ENCODE data around the gene ZNF641.
"Not testable (repeated sequence)": the region's sequence is repeated elsewhere in the genome, so short reads cannot be mapped to it uniquely, and the experiment has no call there.

Gene ZNF641

GRCh38 chr12:48334808-48335207, 15.9 kb downstream of the ZNF641 start:
- no peak for DNase-seq (ENCODE audit: low read depth)

DNA sequence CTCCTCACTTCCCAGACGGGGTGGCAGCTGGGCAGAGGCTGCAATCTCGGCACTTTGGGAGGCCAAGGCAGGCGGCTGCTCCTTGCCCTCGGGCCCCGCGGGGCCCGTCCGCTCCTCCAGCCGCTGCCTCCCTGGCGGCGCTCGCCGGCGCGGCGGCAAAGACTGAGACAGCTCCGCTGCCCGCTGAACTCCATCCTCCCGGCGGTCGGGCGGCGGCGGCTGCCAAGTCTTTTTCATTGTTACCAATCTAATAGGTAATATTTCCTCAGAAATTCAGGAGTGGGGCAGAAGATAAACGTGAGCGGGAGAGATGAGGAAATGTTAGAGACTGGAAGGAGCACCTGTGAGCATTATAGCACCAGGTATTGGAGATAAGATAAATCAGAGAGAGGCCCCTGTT, 17.0 kb downstream of the ZNF641 start:
- DNase-seq (ENCODE audit: low read depth), result not testable (repeated sequence)

DNA sequence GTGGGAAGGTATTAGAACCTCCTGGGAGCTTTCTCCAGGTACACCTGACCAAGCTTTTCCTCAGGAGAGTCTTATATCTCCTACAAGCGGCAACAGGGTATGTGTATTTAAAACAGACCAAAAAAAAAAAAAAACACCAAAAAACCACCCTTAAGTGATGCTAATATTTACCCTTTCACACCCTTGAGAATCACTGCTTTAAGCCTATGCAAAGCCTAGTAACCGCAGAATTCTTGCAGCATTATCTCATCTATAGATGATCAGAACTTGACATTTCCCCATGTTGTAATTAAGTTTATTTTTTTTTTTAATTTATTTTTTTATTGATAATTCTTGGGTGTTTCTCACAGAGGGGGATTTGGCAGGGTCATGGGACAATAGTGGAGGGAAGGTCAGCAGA, 19.3 kb downstream of the ZNF641 start:
- no peak for DNase-seq (ENCODE audit: low read depth)

- no peak for DNase-seq (ENCODE audit: low read depth)
Measured at GRCh38 chr12:48329199-48329939, 21.4 kb downstream of the ZNF641 start.

- no peak for DNase-seq (ENCODE audit: low read depth)
Measured at GRCh38 chr12:48316491-48316890, 34.2 kb downstream of the ZNF641 start.

- DNase-seq (ENCODE audit: low read depth), result no peak
Measured at GRCh38 chr12:48311313-48311712, 39.4 kb downstream of the ZNF641 start.

- no peak for DNase-seq (ENCODE audit: low read depth)
Measured at GRCh38 chr12:48307269-48307668, 43.5 kb downstream of the ZNF641 start.

GRCh38 chr12:48305190-48305589, 45.5 kb downstream of the ZNF641 start:
- DNase-seq (ENCODE audit: low read depth), result no peak

- DNase-seq (ENCODE audit: low read depth), result no peak
Measured at GRCh38 chr12:48302161-48302911, 48.4 kb downstream of the ZNF641 start.

GRCh38 chr12:48300774-48301173, 49.9 kb downstream of the ZNF641 start:
- no peak for DNase-seq (ENCODE audit: low read depth)

DNA sequence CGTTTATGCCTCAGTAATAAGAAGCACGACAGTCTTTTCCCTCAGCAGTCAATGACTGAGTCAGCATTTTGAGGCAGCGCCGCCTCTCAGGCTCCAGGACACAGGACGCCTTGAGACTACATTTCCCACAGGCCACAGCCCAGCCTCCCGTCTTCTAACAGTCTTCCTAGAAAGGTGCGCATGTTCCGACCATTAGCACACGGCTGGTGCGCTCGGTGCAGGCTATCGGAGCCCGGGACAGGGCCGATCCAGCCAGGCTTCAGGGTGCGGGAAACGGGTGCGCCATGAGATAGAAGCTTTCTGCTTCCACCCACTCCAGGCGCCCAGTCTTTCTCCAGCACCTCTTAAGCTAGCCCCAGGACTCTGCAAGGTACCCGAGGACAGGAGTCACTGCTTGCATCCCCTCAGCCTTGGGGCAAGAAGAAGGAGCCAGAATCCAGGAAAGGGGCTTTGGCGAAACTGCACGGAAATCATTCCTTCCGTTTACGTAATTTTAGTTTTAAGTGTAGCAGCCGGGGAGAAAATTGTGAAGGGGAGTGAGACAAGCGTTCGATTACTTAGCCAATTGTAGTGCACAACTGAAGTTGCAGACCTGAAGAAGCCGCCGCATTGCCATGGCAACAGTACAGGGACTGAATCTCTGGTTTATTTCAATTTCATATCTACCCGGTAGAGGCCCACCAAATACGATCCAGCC, 54.0 kb downstream of the ZNF641 start:
- no peak for DNase-seq (ENCODE audit: low read depth)

DNA sequence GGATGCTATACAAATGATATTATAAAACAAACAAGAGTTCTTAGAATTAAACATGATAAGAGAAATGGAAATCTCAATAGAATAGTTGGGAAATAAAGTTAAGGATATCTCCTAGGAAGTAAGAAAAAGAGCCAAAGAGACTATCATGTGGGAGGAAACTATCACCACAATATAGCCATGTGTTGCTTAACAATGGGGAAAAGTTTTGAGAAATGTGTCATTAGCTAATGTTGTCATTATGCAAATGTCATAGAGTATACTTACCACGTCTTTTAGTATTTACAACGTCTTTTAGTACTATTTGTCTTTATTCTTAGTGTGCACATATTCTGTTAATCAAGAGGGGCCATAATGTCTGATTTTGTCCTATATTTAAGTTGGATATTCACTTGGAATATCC, 58.7 kb downstream of the ZNF641 start:
- DNase-seq (ENCODE audit: low read depth), result no peak

GRCh38 chr12:48291511-48291910, 59.2 kb downstream of the ZNF641 start:
- DNase-seq (ENCODE audit: low read depth), result no peak

GRCh38 chr12:48288387-48289268, 62.1 kb downstream of the ZNF641 start:
- no peak for DNase-seq (ENCODE audit: low read depth)

Measured in stimulated activated CD8-positive, alpha-beta memory T cell treated with anti-CD3 and anti-CD28 coated beads, Interleukin-15, amount 100 ng/mL, for 24 hours (primary cell).